Upper lobe of right lung (tissue), 1 donor: ENCODE data around the gene NPHP4. TPM values are rescaled to one million over a fixed set of nuclear protein-coding genes. Genes with fewer than 3 reads are reported as not detected.

Experiments
- ATAC-seq: fragments of 200-7000 bp; cut with Tn5 transposase; one replicate; pipeline ENCODE4 v1.9.1; 2020; ENCODE audit warnings: mild to moderate bottlenecking, moderate library complexity
- DNase-seq: peaks from one replicate; pipeline ENCODE4 v3.0.0-alpha.2; 2020
- H3K27ac ChIP-seq: fragments of 200-600 bp; one replicate; pipeline ENCODE4 v1.8.0; 2022
- H3K27me3 ChIP-seq: fragments of 200-600 bp; one replicate; pipeline ENCODE4 v1.8.0; 2022; ENCODE audit warnings: mild to moderate bottlenecking
- H3K36me3 ChIP-seq: fragments of 200-600 bp; one replicate; pipeline ENCODE4 v1.8.0; 2022
- H3K4me1 ChIP-seq: fragments of 200-600 bp; one replicate; pipeline ENCODE4 v1.8.0; 2022
- H3K4me3 ChIP-seq: fragments of 200-600 bp; one replicate; pipeline ENCODE4 v1.8.0; 2022; ENCODE audit warnings: mild to moderate bottlenecking
- H3K9me3 ChIP-seq: fragments of 200-600 bp; one replicate; pipeline ENCODE4 v1.8.0; 2022
- CTCF ChIP-seq: fragments of 200-600 bp; IDR thresholded peaks from one replicate; pipeline ENCODE4 v1.8.0; 2022; ENCODE audit warnings: antibody characterized with exemption
- intact Hi-C: fragments of 100-400 bp; cut with DNase I; formaldehyde crosslinking; loops from one replicate; pipeline ENCODE4 v1.11.0; 2022
- total RNA-seq: library from RNA; stranded (reverse); fragmentation: NEBNext Ultra II Directional; extraction: Animal tissue kit (Norgen Biotek cat#: 25700); gene quantifications from one replicate; pipeline ENCODE4 v1.2.1, GENCODE V29; 2021
- donor health status: DM: no; HTN: yes; CAD: no; lungs with severe emphysema.

The NPHP4 gene
- total RNA-seq, 1 donor from 2014 or later: 14.6 TPM

GRCh38 chr1:5992814-5993555 is 760 bp upstream of the NPHP4 start:
- H3K9me3 ChIP-seq: no peaks in the 10 kb centered on the region
- peak overlapping the region; percentile 76 for H3K4me3 ChIP-seq
- intact Hi-C loops: no loop called here
- H3K27me3 ChIP-seq: no peaks in the 10 kb centered on the region
- H3K36me3 ChIP-seq: no peaks in the 10 kb centered on the region
- DNase-seq (no peak), ATAC-seq (peak; percentile 2)
- H3K27ac ChIP-seq: peak overlapping the region; percentile 96
- peaks cover 9% of the 10 kb centered on the region for H3K4me1 ChIP-seq
- no peak for TF ChIP-seq CTCF

GRCh38 chr1:5991381-5992025 is 722 bp downstream of the NPHP4 start:
- Histone ChIP-seq H3K27ac (peak overlapping the region; percentile 96), H3K4me1 (peaks cover 9% of the 10 kb centered on the region), H3K9me3 (no peaks in the 10 kb centered on the region), H3K36me3 (no peaks in the 10 kb centered on the region), H3K27me3 (no peaks in the 10 kb centered on the region), H3K4me3 (peak overlapping the region; percentile 76)
- DNase-seq: peak; percentile 77
- no peak for TF ChIP-seq CTCF
- intact Hi-C loops: no loop called here
- peak; percentile 49 for ATAC-seq

- Histone ChIP-seq H3K4me1 (peaks cover 9% of the 10 kb centered on the region), H3K9me3 (no peaks in the 10 kb centered on the region), H3K36me3 (no peaks in the 10 kb centered on the region), H3K27ac (no peak overlapping the region), H3K27me3 (no peaks in the 10 kb centered on the region), H3K4me3 (peak overlapping the region; percentile 76)
- no peak for DNase-seq
- no peak for TF ChIP-seq CTCF
- no peak for ATAC-seq
- intact Hi-C loops: no loop called here
Measured at GRCh38 chr1:5990913-5991312, 1.3 kb downstream of the NPHP4 start.

- intact Hi-C loops: no loop called here
- Histone ChIP-seq H3K27me3 (no peaks in the 10 kb centered on the region), H3K4me1 (peaks cover 13% of the 10 kb centered on the region), H3K27ac (no peak overlapping the region), H3K9me3 (no peaks in the 10 kb centered on the region), H3K4me3 (no peak overlapping the region), H3K36me3 (no peaks in the 10 kb centered on the region)
- DNase-seq: peak; percentile 49
- no peak for TF ChIP-seq CTCF
- ATAC-seq: no peak
Measured at GRCh38 chr1:5989731-5990271, 2.4 kb downstream of the NPHP4 start.

GRCh38 chr1:5989286-5989605 is 3.0 kb downstream of the NPHP4 start:
- H3K36me3 ChIP-seq: no peaks in the 10 kb centered on the region
- ATAC-seq: no peak
- TF ChIP-seq CTCF: no peak
- no peak overlapping the region for H3K27ac ChIP-seq
- H3K4me3 ChIP-seq: no peak overlapping the region
- H3K4me1 ChIP-seq: peaks cover 12% of the 10 kb centered on the region
- DNase-seq: no peak
- intact Hi-C loops: no loop called here
- H3K27me3 ChIP-seq: no peaks in the 10 kb centered on the region
- no peaks in the 10 kb centered on the region for H3K9me3 ChIP-seq
